ENCODE measurements around the gene AK9. TPM values are rescaled to one million over a fixed set of nuclear protein-coding genes. Genes with fewer than 3 reads are reported as not detected.

The AK9 gene
- total RNA-seq, 4 donors from 2014 or later, result 8.4 to 15.0 (median 10.6) TPM

- no peak for DNase-seq (ENCODE audit: extremely low spot score)
- intact Hi-C loops (cut with DNase I), result no loop called here
- no peaks in the 10 kb centered on the region for H3K9me3 ChIP-seq
- H3K27me3 ChIP-seq, result no peaks in the 10 kb centered on the region
- WGBS, result 93% methylated on average over 2 of the region's 2 CpGs
- H3K4me3 ChIP-seq, result no peak overlapping the region
- H3K4me1 ChIP-seq, result peaks cover 20 to 33% (median 31%) of the 10 kb centered on the region in 4 donors
- no peak for TF ChIP-seq CTCF (IDR thresholded peaks at IDR 0.05)
- TF ChIP-seq EP300 (IDR thresholded peaks at IDR 0.05), result no peak
- no peak for TF ChIP-seq POLR2AphosphoS5 (IDR thresholded peaks at IDR 0.05)
- no peak for TF ChIP-seq POLR2A (IDR thresholded peaks at IDR 0.05; ENCODE audit: low read depth)
- peaks cover 0 to 16% (median 13%) of the 10 kb centered on the region in 4 donors for H3K36me3 ChIP-seq
- no peak overlapping the region for H3K27ac ChIP-seq (replicated peaks in 1 of 4)
Observed at GRCh38 chr6:109453156-109453555, 237.8 kb downstream of the AK9 start.

- Histone ChIP-seq H3K27ac (replicated peaks in 1 of 4) (no peak overlapping the region), H3K27me3 (no peaks in the 10 kb centered on the region), H3K9me3 (no peaks in the 10 kb centered on the region), H3K4me3 (no peak overlapping the region), H3K4me1 (peaks cover 20 to 33% (median 29%) of the 10 kb centered on the region in 4 donors), H3K36me3 (peaks cover 0 to 18% (median 14%) of the 10 kb centered on the region in 4 donors)
- TF ChIP-seq CTCF (IDR thresholded peaks at IDR 0.05) (no peak), POLR2AphosphoS5 (IDR thresholded peaks at IDR 0.05) (no peak), POLR2A (IDR thresholded peaks at IDR 0.05; ENCODE audit: low read depth) (no peak), EP300 (IDR thresholded peaks at IDR 0.05) (no peak)
- DNase-seq (ENCODE audit: extremely low spot score), result no peak
- 97% methylated on average over 9 of the region's 9 CpGs for WGBS
- intact Hi-C loops (cut with DNase I), result no loop called here
Observed at GRCh38 chr6:109452181-109452580, 238.8 kb downstream of the AK9 start.

GRCh38 chr6:109451376-109451775 is 239.6 kb downstream of the AK9 start:
- Histone ChIP-seq H3K9me3 (no peaks in the 10 kb centered on the region), H3K36me3 (peaks cover 0 to 26% (median 19%) of the 10 kb centered on the region in 4 donors), H3K4me1 (peaks cover 14 to 25% (median 22%) of the 10 kb centered on the region in 4 donors), H3K27me3 (no peaks in the 10 kb centered on the region), H3K4me3 (no peak overlapping the region), H3K27ac (replicated peaks in 1 of 4) (no peak overlapping the region)
- 94% methylated on average over 5 of the region's 7 CpGs for WGBS
- TF ChIP-seq EP300 (IDR thresholded peaks at IDR 0.05) (no peak), POLR2A (IDR thresholded peaks at IDR 0.05; ENCODE audit: low read depth) (no peak), CTCF (IDR thresholded peaks at IDR 0.05) (no peak), POLR2AphosphoS5 (IDR thresholded peaks at IDR 0.05) (no peak)
- intact Hi-C loops (cut with DNase I), result no loop called here
- DNase-seq (ENCODE audit: extremely low spot score), result no peak

GRCh38 chr6:109450801-109451200 is 240.2 kb downstream of the AK9 start:
- H3K27me3 ChIP-seq, result no peaks in the 10 kb centered on the region
- no peak overlapping the region for H3K27ac ChIP-seq (replicated peaks in 1 of 4)
- H3K4me1 ChIP-seq, result peaks cover 10 to 20% (median 17%) of the 10 kb centered on the region in 4 donors
- intact Hi-C loops (cut with DNase I), result no loop called here
- TF ChIP-seq POLR2A (IDR thresholded peaks at IDR 0.05; ENCODE audit: low read depth) (no peak), CTCF (IDR thresholded peaks at IDR 0.05) (no peak), EP300 (IDR thresholded peaks at IDR 0.05) (no peak), POLR2AphosphoS5 (IDR thresholded peaks at IDR 0.05) (no peak)
- H3K4me3 ChIP-seq, result no peak overlapping the region
- H3K36me3 ChIP-seq, result peaks cover 0 to 32% (median 24%) of the 10 kb centered on the region in 4 donors
- 83% methylated on average over 2 of the region's 3 CpGs for WGBS
- no peaks in the 10 kb centered on the region for H3K9me3 ChIP-seq
- DNase-seq (ENCODE audit: extremely low spot score), result no peak
